Stimulated activated CD8-positive, alpha-beta memory T cell treated with anti-CD3 and anti-CD28 coated beads, Interleukin-15, amount 100 ng/mL, for 1 hour (primary cell): ENCODE data around the gene TMEM116.

Experiments used
- DNase-seq: peaks from one replicate; pipeline ENCODE4 v3.0.0-alpha.2; 2020; ENCODE audit warnings: low read depth

The TMEM116 gene

DNA sequence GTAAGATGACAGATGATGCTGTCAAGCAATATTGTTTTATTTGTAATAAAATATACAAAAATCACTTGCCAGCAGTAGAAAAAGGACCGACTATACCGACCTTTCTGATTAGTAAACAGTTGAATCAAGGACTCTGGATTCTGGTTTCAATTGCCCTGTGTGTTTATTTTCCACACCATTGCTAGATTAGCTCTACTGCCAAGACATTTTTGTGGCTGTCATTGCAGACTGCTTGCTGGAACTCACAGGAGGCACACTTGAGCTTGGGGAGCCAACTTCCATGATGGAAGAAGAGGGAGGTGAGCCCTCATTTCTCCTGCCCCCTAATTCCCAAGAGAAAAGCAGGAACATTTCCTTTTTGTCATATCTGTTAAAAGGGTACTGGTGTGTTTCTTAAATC, 119.7 kb downstream of the TMEM116 start:
- DNase-seq: no peak

GRCh38 chr12:111887926-111888745, 124.8 kb downstream of the TMEM116 start:
- no peak for DNase-seq

DNA sequence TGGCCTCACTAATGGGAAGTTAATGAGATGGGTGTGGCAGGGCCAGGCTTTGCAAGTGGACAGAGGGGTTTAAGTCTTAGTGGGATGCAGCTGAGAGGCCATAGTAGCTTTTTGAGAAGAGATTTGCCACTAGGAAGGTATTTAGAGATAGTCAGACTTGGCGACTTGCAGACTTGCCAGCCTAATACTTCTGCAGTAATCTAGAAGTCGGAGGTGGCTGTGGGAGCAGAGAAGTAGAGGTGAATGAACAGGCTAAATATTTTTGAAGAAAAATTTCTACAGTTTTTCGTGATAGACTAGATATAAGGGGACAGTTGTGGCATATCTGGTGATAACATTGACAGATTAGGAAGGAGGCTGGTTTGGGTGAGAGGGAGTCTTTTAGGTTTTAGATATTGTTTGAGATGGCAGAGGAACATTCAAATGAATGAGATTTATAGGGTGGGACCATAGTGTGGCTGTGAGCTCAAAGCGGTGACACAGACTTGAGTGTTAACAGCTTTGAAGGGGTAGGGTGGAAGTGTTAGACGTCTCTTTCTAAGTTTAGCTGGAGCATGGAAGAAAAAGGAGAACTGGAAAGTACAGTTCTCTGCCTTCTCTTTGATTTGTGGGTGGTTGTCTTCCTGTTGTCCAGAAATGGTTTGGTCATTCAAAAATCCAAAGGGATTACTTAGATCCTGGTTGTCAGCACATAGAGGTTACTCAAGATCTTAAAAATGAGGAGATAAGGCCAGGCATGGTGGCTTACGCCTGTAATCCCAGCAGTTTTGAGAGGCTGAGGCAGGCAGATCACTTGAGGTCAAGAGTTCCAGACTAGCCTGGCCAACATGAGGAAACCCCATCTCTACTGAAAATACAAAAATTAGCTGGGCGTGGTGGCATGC, 126.1 kb downstream of the TMEM116 start:
- DNase-seq: no peak

- DNase-seq: no peak
Measured at GRCh38 chr12:111881716-111882115, 131.2 kb downstream of the TMEM116 start.
